AG08396 (cell line): ENCODE measurements around the gene ACAN.

Experiments
- DNase-seq: peaks from one replicate; pipeline ENCODE4 v3.0.0; 2012; ENCODE audit warnings: low spot score, mixed read lengths

Gene ACAN

DNA sequence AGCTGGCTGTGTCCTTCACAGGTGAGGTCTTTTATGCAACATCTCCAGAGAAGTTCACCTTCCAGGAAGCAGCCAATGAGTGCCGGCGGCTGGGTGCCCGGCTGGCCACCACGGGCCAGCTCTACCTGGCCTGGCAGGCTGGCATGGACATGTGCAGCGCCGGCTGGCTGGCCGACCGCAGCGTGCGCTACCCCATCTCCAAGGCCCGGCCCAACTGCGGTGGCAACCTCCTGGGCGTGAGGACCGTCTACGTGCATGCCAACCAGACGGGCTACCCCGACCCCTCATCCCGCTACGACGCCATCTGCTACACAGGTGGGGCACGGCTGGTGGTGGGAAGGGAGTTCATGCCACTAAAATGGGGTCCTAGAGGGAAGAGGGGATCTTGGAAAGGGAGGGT lies 40.1 kb downstream of the ACAN start:
- DNase-seq = no peak

DNA sequence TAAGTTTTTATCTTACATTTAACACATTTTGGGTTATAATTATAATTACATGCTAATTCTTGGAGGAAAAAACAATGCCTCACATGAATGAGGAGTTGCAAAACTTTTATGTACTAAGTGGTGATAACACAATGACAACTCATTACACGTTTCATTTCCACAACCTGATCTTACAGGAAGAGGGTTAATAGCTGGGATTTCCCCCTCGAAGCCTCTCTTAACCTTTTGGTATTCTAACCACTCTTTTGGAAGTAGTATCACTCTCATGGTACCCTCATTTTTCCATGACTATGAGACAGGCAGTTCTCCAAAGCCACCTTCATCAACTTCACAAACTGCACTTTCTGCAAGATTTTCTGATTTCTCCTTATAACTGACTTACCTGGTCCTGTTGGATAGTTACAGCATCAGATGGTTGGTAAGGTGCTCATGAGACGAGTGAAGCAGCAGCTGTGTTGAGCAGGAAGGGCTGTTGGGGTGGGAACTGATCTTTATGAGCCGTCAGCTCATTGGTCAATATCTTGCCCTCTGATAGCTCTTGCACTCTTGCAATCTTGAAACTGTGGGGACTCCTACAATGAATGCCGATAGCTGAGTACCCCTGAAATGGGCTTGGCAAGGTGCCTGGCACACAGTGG lies 41.6 kb downstream of the ACAN start:
- DNase-seq = no peak

DNA sequence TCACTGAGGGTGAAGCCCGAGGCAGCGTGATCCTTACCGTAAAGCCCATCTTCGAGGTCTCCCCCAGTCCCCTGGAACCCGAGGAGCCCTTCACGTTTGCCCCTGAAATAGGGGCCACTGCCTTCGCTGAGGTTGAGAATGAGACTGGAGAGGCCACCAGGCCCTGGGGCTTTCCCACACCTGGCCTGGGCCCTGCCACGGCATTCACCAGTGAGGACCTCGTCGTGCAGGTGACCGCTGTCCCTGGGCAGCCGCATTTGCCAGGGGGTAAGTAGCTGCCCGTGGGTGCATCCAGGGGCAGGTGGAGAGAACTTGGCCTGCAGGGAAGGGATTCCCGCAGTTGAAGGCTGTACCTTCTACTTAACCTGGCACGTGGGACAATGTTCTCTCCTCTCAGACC lies 42.4 kb downstream of the ACAN start:
- no peak for DNase-seq

DNA sequence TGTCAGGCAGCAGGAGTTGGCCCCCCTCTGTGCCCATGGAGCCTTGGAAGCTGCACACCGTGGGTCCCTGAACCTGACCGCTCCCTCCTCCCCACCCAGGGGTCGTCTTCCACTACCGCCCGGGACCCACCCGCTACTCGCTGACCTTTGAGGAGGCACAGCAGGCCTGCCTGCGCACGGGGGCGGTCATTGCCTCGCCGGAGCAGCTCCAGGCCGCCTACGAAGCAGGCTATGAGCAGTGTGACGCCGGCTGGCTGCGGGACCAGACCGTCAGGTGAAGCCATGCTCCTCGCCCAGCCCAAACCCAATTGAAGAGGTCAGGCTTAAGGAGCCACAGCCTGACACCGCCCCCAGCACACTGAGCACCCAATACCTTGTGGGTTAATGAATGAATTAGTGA lies 43.9 kb downstream of the ACAN start:
- no peak for DNase-seq

DNA sequence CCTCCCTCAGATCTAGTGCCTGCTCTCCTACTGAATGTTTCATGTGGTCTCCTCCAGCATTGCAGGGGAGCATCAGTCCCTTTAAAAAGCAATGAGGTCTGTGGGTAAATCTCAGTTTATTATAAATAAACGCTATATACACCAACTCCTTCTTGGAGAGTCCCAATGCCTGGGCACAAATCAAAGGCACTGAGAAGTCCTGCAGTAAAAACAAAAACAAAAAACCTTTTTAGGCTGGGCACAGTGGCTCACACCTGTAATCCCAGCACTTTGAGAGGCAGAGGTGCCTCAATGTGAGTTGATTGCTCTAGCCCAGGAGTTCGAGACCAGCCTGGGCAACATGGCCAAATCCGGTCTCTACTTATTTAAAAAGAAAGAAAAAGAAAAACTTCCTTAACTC lies 45.0 kb downstream of the ACAN start:
- no peak for DNase-seq

DNA sequence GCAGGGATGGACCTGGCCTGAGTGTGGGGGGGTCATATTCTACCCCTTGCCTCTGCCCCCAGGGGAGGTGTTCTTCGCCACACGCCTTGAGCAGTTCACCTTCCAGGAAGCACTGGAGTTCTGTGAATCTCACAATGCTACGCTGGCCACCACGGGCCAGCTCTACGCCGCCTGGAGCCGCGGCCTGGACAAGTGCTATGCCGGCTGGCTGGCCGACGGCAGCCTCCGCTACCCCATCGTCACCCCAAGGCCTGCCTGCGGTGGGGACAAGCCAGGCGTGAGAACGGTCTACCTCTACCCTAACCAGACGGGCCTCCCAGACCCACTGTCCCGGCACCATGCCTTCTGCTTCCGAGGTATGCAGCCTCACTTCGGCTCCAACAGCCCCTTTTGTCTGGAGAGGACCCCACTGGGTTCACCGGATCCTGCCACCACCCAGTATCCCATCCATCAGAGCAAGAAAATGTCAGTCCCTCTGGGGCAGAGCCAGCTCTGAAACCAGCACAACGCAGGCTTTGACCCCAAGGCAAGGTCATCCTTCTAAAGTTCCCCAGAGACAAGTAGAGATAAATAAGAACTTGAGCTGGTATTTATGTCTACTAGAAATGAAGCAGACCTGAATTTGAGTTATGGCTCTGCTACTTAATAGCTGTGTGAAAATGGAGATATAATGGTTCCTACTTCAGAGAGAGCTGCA lies 46.3 kb downstream of the ACAN start:
- no peak for DNase-seq

DNA sequence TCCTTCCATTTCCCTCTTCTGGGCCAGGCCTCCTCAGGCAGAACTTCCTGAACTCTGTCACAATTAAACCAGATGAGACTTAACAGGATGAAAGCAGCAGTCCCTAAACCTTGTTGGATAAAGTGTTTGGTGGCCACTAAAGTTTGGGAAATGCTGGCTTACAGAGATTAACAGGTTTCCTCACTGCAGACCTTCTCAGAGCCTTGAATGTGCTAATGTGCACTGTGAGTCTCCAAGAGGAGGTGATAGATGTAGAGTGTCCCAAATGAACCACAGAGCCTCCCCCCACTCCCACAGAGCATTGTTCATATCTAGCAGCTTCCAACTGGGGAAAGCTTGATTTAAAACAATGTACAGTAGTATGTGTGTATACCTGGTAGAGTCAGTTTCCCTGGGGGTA lies 49.2 kb downstream of the ACAN start:
- DNase-seq = no peak

DNA sequence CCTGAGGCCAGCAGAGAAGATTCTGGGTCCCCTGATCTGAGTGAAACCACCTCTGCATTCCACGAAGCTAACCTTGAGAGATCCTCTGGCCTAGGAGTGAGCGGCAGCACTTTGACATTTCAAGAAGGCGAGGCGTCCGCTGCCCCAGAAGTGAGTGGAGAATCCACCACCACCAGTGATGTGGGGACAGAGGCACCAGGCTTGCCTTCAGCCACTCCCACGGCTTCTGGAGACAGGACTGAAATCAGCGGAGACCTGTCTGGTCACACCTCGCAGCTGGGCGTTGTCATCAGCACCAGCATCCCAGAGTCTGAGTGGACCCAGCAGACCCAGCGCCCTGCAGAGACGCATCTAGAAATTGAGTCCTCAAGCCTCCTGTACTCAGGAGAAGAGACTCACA lies 55.7 kb downstream of the ACAN start:
- no peak for DNase-seq

DNA sequence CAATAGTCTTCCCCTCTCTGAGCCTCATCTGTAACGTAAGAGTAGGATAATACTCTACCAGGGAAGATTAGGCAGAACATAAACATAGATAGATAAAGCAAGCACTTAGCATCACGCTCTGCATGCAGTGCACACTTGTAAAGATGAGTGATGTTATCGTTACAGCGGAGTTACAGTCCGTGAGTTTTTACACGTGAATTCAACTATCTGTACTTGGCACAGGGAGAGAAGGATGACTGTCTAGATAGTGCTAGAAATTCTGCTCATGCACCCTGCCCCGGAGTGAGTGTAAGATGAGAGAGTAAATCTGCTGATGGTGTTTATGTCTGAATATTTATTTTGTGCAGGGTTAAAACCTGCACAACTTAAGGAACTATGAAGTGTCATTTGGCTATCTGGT lies 56.3 kb downstream of the ACAN start:
- no peak for DNase-seq

DNA sequence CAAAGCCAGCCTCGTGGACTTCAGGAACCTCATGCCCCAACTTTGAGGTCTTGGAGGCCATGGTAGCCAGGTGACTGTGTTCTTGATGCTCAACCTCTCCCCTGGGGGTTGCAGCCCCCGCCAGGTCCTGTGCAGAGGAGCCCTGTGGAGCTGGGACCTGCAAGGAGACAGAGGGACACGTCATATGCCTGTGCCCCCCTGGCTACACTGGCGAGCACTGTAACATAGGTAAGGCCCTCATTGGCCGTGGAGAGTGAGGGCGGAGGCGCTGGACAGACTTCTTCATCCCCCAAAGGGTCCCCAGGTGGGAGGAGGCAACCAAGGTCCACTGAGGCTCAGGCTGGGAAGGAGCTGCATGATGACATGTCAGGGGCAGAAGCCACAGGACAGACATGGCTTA lies 57.0 kb downstream of the ACAN start:
- DNase-seq = no peak

DNA sequence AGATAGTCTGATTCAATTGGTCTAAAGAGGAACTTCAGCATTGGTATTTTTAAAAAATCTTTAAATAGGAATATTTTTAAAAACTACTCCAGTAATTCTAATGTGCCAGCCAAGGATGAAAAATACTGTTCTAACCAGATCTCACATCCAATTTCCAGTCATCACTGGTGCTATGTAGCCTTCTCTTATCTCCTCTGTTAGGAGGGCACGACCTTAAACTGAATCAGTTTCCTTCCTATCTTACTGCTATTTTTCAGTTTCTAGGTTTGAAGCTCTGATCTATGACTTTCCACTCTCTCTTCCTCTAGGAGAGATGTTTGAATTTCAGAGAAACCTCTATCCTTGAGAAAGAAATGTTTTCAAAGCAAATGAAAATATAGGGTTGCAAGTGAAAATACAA lies 60.2 kb downstream of the ACAN start:
- DNase-seq = no peak

DNA sequence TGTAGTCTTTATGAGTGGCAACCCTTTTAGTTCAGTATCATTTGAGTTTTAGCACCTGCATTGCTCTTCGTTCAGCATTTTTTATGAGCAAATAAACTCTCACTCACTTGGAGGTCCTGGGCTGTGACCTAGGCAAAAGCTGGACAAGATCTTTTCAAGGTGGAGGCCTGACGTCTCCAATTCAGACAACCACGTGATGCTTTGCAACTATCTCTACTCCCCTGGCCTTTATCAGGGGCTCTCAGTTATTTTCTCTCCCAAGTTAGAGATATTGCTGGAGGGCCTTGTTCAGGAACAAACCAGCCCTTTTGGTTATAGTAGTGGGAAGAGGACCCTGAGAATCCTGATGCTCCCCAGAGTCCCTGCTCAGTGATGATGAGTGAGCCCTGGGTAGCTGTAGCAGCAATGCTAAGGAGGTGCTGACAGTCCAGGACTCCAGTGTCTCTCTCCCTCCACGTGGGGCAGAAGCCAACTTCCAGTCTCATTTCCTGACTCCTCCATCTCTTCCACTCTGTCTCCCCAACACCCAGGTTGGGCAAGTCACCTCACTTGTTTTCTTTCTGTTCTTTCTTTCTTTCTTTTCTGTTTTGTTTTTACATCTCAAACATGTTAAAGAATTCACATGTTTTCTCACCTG lies 61.7 kb downstream of the ACAN start:
- no peak for DNase-seq

DNA sequence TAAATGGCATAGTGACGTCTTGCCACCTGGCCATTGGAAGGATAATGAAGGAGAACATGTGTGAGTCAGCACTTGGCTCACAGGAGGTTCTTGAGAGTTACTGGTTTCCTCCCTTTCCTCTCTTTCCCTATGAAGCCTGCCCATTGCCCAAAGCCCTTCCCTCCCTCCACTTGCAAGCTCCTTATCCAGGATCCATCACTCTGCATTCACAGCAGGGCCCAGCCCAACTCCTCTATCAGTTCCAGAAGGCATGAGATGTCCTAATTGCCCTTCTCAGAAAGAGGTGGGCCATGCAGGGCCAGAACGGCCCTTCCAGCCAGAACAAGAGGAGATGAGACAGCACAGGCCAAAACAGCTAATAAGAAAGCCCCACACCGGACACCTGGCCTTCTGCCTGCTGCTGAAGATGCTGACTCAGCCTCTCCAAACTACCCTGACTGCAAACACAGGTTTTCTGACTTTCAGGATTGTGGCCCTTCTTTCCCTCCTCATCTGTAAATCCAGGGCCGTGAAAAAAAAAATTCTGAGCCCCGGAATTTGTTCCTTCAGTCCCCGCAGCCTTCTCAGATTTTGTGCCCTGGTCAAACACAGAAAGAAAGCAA lies 62.4 kb downstream of the ACAN start:
- no peak for DNase-seq

DNA sequence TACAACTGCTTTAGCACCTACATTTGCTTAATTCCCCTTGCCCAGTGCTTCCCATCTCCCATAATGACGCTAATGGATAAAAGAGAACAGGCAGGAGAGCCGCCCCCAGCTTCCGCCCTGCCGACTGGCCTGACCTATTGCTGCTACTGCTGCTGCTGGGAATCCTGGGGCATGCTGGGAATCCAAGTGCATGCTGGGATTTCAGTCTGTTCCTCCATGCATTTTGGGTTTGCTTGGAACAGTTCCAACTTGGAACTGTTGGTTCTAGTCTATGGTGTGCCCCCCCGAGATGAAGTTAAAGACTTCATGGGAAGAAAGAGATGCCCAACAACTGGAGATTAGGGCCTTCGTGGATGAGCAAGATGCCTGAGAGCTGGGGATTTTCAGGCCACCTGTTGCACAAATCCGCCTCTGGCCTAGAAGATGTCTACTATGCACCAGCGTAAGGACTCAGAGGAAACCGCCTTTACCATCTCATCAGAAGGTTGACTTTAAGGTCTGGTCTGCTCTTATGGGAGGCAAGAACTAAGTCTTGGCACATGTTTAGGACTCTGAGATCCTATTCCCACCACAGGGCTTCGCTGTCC lies 63.2 kb downstream of the ACAN start:
- no peak for DNase-seq

DNA sequence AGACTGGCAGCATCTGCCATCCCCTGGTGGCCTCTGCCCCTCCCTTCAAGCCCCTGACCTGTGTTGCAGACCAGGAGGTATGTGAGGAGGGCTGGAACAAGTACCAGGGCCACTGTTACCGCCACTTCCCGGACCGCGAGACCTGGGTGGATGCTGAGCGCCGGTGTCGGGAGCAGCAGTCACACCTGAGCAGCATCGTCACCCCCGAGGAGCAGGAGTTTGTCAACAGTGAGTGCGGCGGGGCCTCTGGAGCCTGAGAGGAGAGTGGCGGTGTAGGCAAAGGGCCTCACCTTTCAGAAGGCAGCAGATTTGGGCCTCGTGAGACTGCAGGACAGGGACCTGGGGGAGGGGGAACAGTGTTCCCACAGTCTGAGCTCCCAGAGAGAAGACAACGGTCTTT lies 68.1 kb downstream of the ACAN start:
- no peak for DNase-seq

DNA sequence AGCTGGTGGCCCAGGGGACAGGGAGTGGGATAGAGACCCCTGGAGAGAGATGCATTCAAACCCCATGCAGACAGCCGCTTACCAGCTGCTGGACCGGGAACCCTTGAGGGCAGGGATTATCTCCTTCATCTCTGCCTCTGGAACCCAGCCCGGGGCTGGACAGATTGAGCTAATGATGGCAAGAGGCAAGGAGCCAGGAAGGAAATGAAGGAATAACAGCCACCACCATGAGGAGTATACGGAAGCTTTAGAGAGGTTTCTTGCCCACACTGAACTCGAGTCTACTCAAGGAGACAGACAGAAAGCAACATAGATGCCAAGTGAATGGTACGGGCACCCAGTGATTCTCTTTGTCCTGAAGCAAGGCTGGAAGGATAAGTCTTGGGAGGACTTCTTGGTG lies 68.9 kb downstream of the ACAN start:
- DNase-seq = no peak

DNA sequence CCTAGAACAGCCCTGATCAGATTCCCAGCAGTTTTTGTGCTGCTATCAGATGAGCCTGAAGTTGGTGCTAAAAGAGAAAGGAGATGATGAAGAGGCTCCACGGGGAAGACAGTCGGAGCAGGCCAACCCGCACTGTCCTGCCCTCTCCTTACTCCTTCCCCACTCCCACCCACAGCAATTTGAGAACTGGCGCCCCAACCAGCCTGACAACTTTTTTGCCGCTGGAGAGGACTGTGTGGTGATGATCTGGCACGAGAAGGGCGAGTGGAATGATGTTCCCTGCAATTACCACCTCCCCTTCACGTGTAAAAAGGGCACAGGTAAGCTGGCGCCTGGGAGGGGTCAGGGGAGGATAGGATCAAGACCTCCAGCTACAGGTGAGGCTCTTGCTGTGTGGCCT lies 69.5 kb downstream of the ACAN start:
- no peak for DNase-seq

DNA sequence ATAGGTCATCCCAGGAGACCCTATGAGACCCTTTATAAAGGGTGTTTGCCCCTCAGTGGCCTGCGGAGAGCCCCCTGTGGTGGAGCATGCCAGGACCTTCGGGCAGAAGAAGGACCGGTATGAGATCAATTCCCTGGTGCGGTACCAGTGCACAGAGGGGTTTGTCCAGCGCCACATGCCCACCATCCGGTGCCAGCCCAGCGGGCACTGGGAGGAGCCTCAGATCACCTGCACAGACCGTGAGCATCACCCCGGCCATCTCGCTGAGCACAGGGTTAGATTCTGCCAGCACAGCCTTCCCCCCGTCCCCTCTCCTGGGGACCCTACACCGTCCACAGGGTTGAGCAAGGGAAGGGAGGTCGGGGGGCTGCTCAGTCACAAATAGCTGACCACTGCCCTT lies 70.5 kb downstream of the ACAN start:
- DNase-seq = no peak

DNA sequence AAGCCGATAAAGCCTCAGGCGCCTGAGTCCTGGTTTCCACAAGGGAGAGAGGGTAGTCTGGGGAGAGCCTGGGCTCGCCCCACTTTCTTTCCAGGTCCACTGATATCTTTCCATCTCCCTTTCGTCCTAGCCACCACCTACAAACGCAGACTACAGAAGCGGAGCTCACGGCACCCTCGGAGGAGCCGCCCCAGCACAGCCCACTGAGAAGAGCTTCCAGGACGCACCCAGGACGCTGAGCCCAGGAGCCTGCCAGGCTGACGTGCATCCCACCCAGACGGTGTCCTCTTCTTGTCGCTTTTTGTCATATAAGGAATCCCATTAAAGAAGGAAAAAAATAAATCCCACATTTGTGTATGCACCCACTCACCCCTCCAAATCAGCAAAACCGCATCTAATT lies 71.0 kb downstream of the ACAN start:
- DNase-seq = no peak

DNA sequence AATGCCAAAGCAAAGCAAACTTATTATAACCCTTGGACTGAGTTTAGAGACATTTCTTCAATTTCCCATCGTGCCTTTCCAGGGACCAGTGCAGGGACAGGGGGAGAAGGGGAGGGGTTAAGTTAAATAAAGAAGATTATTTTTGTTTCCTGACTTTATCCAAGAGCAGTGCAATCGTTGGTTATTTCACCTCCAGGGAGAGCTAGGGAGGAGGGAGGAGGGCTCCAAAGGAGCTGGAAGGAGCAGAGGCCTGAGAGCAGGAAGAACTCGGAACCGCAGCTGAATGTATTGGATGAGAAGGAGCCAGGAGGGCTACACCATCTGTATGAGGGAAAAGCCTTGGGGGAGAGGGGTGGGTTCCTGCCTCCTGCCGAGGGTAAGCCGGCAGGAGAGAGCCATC lies 71.4 kb downstream of the ACAN start:
- DNase-seq = no peak

DNA sequence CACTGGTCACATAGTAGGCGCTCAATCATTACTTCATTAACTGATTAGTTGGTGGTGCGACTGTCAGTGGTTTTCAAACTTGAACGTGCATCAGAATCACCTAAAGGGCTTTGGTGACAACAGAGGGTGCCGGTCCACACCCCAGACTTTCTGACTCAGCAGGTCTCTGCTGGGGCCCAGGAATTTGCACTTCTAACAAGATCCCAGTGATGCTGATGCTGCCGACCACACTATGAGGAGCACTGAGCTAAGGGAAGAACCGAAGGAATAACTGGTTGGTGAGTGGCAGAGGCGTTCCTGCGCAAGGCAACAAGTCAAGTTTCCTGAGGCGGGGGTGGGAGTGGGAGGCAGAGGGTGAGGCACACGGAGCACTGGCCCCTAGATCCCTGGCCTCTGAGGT lies 73.3 kb downstream of the ACAN start:
- DNase-seq = no peak

DNA sequence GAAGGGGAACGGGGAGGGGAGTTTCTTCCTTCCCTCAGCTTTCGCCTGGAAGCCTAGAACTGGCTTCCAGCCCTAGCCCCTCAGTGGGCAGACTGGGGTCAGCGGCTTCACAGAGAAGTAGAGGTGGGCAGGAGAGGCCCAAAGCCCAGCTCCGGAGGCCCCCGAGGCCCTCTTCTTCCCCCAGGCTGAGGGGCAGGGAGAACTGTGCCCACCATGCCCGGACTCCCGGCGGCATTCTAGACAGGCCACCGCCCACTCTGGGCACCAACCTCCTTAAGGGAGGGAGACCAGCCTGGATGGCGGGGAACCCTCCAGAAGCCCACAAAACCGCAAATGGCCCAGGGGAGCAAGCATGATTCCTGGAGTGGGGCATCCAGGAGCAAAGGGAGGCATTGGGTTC lies 74.2 kb downstream of the ACAN start:
- DNase-seq = no peak

DNA sequence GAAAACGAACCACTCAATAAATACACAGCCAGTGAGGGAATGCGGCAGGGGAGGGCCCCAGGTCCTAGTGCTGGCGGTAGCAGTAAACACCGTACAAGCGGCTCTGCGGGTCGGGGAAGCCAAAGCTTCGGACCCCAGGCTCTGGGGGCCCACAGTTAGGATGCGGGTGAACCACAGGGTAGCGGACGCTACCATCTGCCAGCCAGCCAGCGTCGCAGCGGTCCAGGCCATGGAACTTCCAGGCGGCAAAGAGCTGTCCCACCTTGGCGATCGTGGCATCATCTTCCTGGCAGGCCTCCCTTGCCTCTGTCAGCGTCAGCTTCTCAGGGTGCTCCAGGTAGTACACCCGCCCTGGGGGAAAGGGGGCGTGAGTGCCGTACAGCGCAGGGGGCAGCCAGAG lies 74.7 kb downstream of the ACAN start:
- DNase-seq = no peak
